HG02885 (cell line): Measurements from ENCODE around the gene ANKRD34B.

ENCODE experiments used
- ATAC-seq: cut with Tn5 transposase; IDR thresholded peaks from one replicate; pipeline ENCODE4 v1.9.1; 2021; ENCODE audit warnings: mild to moderate bottlenecking; ENCODE audit not compliant: unreplicated experiment, poor library complexity

Gene ANKRD34B

DNA sequence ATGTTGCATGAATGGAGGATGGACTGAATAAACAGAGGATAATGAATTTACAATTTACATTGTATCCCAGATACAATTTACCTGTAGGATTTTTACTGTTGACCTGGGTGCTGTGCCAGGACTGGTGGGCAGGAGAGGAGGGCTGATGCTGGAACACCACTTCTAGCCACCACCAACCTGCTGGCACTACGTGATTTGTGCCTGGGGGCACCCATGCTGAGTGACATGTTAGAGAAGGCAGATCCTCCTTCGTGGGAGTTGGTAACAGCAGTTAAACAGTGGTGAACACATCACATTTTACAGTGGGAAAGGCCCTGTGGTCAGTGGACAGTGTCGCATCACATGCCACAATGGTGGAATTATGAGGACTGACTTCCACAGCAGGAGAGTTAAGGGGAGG lies 3.0 kb upstream of the ANKRD34B start:
- no peak for ATAC-seq

DNA sequence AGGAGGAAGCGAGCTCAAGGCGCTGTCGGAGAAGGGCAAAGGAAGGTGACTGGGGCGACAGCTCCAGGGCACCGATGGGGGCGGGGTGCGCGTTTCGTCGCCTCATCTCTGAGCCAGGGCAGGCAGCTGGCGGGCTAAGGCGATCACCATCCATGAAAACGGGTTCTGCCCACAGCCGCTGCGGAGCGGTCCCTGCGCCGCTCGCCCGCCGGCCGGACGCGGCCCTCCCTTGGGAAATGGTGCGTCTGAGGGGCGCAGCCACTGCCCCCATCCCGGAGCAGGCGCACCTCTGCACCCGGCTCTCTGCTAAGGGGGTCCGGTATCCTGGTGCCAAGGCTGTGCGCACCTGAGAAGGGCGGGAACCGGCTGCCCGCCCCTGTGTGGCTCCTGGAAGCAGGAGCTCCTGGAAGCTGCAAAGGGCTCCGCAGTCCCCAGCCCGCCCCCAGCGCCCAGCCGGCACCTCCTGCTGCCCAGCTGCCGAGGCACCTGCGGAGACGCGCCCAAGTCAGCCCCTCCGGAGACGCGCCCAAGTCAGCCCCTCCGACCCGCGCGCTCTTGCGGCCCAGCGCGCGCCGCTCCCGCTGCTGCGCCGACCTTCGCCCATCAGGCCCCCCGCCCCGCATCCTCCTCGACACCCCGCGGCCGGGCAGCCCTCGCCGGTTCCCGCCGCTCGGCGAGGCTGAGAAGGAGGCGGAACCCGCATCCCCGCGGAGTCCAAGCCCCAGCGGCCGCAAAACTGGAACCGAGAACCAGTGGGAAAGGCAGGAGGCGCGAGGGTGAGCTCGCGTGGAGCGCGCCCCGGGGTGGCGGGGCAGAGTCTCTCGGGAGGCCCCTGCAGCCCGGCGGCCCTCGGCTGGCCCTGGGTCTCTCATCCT lies 757 bp downstream of the ANKRD34B start:
- ATAC-seq, result no peak

DNA sequence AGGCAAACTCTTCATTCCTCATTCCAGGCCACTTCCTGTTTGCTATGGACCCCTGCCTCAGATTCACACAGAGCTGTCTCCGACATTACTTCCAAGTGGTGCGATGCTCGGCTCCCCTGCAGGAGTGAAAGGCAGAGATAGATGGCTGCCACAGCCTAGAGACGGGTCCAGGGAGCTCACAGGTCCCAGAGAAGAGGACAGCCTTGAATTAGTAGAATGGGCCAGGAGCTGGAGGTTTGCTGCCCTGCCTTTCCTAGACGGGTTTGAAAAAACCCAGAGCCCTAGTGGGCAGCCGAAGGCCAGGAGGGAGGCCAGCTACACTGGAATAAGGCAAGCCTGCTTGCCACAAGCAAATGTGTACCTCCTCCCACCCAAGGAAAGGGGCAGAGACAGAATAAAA lies 1.8 kb downstream of the ANKRD34B start:
- ATAC-seq, result no peak

DNA sequence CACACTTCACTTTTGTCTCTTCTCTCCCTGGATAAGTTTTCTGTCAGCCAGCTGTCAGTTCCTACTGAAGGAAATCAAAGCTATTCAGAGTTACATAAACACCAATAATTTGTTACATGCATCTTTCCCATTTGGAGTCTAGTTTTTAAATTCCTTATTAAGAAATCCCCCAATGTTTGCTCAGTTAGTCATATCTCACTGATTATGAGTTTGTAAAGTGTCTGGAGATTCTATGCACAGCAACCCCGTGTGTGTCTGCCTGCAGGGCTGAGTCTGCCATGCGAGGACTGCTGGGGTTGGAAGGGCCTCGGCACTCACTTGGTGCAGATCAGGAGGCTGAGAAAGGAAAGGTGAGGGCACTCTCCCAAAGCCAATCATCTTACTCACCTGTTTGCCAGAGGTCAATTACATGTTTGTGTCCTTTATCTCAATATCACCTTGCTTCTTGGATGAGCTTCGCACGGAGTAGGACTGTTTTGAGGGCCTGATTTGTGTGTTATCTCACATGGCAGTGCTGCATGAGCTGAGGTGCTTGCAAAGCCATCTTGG lies 3.3 kb downstream of the ANKRD34B start:
- ATAC-seq, result no peak

DNA sequence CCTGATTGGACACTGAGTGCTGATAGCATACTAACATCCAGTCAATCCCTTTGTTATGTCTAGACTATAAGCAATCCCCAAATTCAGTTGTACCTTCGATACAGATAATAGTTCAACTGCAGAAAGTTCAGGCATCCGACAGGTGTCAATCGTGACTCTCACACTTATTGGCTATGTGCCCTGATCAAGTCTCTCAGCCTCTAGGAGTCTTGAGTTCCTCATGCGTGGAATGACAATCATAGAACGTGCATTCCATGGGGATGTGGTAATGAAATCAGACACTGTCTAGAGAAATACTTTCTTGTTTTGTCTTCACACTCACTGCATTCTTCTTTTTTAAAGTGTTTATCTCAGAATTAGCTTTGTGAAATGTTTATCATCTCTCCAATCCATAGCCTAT lies 4.8 kb downstream of the ANKRD34B start:
- no peak for ATAC-seq

DNA sequence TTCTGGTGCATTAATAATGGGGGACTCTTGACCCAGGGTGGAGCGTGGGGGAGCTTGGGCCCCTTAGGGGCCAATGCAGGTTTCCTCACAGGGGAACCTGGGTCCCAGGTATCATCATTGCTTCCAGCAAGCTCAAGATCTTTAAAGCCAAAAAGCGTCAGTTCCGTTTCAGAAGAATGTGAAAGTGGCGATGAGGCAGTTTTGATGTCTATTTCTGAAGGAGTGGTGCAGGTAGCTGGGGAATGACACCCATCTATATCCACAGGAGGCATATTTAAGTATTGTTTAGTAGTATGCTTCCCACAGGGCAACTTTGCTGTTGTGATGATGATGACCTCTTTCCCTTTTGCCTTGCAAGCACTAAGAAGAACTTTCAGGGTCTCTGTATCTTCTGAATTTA lies 10.8 kb downstream of the ANKRD34B start:
- ATAC-seq, result no peak

DNA sequence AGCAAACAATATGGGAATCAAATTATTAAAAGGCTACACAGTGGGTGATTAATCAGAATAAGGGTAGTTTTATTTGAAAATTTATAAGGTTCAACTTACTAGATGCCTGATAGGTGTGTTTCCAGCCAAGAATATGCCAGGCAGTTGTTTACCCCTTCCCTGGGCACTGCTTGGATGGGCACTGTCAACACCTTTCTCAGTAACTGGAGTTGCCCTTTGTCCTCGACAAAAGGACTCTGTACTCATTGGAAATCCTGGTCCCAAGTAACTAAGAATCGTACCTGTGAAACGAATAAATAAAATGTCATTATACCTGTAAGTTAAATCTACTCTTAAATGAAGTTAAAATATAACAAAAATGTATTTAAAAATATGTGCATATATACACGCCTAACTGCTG lies 15.0 kb downstream of the ANKRD34B start:
- ATAC-seq, result no peak

DNA sequence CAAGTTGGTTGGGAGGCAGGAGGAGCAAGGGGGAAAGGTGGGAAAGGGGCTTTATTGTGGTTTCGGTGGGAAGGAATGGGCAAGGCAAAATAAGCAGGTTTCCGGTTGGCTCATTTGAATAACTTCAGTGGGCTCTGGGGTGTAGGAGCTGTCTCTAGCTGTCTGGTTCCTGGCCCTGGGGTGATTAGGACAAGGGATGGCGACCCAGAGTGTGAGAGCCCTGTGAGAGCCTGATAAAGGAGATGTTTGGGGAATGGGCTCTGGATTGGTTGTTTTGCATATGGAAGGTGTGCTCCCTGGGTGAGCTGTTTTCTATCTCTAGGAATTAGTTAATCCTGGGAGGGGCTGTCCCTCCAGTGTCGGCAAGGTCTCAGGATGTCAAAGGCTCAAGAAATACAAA lies 15.4 kb downstream of the ANKRD34B start:
- no peak for ATAC-seq

DNA sequence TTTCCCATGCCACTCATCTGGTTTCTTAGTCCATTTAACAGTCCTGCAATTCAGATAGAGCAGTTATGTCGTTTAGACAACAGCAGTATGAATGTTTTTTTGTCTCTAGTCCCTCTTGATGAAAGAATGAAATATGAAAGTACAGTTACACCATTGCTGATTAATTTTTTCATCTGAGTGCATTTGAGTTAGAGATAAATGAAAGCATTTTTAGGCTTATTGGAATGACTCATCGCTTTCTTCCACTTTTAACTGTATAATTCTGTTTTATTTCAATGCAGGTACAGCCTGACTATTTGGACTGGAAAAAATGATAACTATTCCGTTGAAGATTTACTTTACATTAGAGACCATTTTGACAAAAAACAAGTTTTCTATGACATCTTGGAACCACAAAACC lies 28.7 kb downstream of the ANKRD34B start:
- no peak for ATAC-seq

DNA sequence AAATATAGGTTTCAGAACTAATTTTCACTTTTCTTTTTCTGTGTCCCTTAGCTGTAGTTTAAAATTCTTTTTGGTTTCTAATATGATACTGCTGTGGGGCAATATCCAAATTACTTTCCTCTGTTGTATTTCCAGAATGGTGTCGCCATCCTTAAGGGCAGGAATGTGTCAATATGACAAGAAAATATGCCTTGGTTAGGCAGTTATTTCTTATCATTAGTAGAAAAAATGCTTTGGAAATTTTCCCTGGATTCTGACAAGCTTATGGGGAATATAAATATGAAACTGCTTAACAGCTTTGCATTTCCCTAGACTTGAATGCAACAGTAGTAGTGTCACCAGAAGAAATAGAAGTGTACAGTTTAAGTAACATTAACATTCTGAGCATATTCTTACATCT lies 29.4 kb downstream of the ANKRD34B start:
- ATAC-seq, result no peak

DNA sequence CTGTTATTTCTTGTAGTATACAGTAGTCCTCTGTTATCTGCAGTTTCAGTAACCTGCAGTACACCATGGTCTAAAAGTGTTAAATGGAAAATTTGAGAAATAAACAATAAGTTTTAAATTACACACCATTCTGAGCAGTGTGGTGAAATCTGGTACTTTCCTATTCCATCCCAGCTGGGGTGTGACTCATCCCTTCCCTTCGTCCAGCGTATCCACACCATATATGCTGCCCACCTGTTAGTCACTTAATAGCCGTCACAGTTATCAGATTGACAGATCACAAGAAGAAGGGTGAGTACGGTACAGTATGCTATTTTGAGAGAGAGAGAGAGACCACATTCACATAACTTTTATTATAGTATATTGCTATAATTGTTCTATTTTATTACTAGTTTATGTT lies 53.3 kb downstream of the ANKRD34B start:
- no peak for ATAC-seq

DNA sequence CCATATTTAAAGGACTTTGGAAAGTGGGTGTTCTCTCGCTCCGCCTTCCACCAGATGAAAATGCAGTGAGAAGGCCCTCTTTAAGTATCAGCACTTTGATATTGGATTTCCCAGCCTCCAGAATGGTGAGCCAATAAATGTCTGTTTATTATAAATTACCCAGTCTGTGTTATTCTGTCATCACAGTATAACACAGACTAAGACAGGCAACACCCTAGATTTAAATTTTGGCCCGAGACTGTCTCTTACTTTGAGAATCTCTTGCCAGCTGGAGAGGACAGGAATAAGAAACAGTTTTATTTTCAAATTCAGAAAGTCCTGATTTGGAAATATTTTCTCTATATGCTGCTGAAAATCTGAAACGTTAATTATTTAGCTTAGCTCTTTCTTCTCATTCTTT lies 60.7 kb downstream of the ANKRD34B start:
- no peak for ATAC-seq

DNA sequence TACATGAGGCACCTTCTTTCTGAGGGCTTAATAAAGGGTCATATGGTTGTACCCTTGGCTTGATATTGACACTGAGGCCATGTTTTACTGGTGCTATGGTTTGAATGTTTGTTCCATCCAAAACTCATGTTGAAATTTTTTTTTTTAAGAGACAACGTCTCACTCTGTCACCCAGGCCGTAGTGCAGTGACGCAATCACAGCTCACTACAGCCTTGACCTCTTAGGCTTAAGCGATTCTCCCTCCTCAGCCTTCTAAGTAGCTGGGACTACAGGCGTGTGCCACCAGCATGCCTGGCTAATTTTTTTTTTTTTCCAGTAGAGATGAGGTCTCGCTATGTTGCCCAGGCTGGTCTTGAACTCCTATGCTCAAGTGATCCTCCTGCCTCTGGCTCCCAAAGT lies 61.2 kb downstream of the ANKRD34B start:
- no peak for ATAC-seq

DNA sequence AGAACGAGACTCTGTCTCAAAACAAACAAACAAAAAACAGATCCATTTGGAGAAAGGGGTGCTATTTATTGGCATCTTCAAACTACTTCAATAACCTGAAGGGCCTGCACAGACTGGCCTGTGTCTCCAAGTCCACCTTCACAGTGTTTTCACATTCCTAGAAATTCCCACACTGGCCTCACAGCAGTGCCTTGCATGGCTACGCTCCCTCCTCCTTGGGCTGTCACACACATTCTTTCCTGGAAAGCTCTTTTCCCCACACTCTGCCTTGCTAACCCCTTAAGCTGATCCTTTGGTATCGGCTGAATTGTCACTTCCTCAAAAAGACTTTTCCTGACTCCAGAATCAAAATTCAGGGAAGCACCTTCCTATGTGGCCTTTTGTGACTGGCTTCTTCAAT lies 62.4 kb downstream of the ANKRD34B start:
- no peak for ATAC-seq
